Forelimb muscle (tissue), 1 donor: ENCODE measurements around the gene DNAAF3. TPM values are rescaled to one million over a fixed set of nuclear protein-coding genes. Genes with fewer than 3 reads are reported as not detected.
A peak's percentile ranks its signal among the peaks of the same experiment; 100 is the strongest.
"Not testable (repeated sequence)": the region's sequence is repeated elsewhere in the genome, so short reads cannot be mapped to it uniquely, and the experiment has no call there.

Experiments
- DNase-seq: peaks from one replicate; pipeline ENCODE4 v3.0.0-alpha.2; 2013; ENCODE audit warnings: low read depth
- polyA plus RNA-seq: library from polyadenylated mRNA; unstranded; fragments of 120-200 nt; gene quantifications from one replicate; pipeline ENCODE4 v1.2.1, GENCODE V29; 2013; ENCODE audit not compliant: insufficient read length

Gene DNAAF3
- 0.92 TPM for polyA plus RNA-seq

DNA sequence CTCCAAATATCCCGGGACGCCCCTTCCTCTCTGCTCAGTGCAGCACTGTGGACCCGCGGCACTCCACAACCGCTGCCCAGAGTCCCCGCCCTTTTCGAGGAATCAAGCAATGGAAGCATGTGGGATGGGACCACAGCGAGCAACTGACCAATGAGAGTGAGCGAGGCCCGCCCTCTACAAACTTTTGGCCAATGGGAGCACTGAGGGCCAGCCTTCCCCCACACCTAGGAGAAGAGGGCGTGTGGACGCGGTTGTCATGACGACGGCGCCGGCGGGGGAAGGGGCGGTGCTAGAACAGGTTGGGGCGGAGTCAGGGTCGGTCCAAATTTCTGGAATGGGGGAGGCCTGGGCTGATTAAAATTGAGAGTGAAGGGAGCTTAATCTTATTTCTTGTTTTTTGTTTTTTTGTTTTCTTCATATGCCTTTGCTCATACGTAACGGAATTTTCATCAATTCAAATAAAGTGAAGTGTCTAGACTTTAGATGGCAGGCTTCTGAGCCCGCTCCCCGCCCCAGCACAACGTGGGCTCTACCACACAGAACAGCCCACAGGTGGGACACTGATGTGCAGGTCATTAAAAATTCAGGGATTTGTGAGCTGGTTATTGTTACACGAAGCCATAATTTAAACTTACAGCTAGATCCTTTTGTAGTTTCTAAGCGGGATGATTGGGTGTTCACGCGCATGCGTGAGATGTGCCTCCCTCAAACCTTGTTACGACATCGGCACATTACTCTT is at the start of gene DNAAF3:
Gene DNAAF3 (minus strand): TSS at position 84 of the 739 bp plus-strand sequence. CDS start 200 bp downstream, outside the sequence.
- peak; percentile 44 for DNase-seq

DNA sequence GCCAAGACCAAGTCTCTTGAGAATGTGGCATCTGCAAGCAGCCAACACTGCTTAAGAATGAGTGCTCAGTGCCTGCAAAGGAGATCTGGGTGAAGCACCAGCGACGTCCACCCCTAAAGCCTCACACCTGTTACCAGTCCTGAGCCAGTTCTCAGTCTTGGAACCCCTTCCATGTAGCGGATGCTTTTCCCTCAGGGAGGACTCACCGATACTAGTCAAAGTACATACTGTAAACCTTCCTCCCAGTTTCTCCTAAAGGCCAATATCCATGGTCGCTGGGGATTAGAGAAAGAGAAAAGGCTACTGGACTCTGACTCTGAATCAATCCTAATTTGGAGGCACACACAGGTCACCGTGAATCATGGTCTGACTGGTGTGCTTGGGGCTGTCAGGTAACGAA is 47.1 kb upstream of the DNAAF3 start:
- no peak for DNase-seq

DNA sequence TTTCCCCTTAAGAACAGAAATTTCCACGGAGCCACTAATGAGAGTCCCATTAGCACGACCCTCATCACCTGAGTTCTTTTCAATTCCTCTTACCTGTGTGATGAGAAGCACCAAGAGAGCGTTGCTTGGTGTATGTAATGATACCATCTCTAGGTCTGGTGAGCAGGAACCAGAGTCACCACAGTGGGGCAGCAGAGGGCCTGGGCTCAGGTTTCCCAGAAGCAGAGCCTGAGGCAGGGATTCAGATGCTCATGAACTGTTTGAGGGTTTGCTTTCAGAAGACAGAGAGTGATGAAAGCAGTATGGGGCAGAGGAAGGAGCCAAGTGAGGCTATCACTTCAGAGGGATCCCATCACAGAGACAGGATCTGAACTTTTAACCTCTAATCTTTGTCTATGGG is 46.0 kb upstream of the DNAAF3 start:
- DNase-seq = no peak

DNA sequence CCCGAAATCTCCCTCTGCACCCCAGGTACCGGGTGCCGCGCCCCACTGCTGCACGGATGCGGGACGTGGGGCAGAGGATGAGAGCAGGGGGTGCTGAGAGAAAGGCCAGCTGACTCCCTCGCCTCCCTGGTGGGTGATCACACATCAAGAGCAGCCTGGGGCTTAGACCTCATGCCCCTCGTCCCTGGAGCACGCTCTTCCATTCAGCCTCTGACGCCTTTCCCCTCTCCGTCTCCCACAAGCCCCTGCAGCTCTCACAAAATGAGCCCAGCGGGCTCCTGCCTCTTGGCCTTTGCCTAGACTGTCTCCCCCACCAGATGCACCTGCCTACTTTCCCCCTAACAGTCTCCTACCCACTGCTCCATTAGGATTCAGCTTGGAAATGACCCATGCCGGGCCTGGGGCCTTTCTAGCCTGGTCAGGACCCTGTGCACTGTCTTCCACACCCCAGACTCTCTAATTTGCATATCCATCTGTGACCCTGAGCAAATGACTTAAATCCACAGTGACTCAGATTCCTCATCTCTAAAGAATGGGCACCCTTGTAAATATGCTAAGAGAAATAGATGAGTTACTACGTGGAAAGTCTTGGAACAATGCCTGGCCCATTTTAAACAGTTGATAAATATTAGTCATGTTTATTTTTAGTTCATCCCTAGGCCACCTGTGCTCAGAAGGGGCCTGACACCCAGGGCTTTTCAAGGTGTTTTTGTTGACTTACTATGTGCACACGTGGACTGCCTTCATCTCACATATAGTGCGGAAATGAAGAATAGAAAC is 43.5 kb upstream of the DNAAF3 start:
- no peak for DNase-seq

DNA sequence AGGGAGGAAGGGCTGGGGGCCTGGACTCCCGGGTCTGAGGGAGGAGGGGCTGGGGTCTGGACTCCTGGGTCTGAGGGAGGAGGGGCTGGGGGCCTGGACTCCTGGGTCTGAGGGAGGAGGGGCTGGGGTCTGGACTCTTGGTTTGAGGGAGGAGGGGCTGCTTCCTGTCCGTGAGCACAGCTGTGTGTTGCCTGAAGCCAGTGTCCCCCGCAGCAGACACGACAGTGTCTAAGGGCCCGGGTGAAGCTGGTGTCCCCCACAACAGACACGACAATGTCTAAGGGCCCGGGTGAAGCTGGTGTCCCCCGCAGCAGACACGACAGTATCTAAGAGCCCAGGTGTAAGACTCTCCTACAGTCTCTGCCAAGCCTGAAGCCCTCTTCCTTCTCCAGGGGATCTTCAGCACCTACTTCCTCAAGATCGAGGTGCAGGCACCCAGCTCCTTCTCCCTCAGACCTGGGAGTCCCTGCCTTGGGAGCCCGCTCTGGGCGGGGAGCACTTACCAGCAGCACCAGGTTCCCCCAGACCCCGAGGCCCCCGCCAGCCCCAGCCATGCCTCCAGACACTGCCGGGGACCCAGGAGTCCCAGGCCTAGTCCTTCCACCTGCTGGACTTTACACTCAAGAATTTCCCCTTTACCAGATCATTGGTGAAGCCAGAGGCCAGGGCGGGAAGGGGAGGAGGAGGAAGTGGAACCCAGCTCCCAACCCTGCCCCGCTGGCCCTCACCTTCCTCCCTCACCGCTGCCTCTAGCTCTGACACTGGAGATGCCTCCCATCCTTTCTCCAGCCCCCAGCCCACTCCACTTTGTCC is 42.7 kb upstream of the DNAAF3 start, which contains the start of gene PTPRH:
Gene PTPRH (minus strand): TSS at position 622 of the 813 bp plus-strand sequence. CDS start 68 bp downstream, at position 554.
- DNase-seq = no peak

DNA sequence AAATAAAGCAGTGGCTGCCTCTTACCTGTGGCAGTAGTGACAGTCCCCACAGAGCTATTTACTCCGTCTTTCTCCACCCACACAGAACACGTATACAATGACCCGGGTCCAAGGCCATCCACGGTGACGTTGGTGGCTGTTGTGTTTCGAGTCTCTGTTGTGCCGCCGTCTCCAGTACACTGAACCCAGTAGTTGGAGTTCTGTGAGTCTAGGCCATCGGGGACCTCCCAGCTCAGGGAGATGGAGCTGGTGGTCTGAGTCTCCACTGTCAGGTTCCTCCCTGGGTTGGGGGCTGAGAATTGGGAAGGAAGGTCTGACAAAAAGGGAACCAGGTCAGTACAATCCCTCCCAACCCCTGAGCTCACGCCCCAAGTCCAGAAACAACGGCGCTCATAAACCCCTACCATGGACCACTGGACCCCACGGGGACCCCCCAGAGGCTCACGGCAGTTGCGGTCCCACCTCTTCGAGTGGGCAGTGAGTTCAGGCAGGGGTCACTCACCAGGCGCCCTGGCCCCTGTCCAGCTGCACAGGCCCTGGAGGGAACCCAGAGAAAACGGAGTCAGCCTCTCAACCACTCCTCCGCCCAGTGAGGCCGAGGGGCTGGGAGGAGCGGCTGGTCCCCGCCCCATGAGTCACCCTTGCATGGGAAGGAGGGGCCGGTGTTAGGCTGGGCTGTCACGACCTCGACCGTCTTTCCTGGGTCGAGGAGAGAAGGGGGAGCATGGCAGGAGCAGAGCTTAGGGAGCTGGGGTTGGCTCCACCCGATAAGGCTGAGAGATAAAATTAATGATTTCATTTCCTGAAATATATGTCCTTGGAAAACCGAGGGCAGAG is 40.5 kb upstream of the DNAAF3 start:
- no peak for DNase-seq

DNA sequence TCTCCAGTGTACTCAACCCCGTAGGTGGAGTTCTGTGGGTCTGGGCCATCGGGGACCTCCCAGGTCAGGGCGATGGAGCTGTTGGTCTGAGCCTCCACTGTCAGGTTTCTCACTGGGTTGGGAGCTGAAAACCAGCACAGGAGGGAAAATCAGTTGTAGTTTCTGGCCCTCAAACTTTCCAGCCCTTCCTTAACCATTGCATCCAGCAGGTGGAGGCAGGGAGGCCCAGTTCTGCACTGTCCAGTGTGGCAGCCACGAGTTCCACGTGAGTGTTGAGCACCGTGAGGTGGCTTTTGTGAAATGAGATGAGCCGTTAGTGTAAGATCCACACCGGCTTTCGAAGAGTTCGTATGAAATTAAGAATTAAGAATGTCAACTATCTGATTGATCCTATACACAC is 35.8 kb upstream of the DNAAF3 start:
- DNase-seq = not testable (repeated sequence)

DNA sequence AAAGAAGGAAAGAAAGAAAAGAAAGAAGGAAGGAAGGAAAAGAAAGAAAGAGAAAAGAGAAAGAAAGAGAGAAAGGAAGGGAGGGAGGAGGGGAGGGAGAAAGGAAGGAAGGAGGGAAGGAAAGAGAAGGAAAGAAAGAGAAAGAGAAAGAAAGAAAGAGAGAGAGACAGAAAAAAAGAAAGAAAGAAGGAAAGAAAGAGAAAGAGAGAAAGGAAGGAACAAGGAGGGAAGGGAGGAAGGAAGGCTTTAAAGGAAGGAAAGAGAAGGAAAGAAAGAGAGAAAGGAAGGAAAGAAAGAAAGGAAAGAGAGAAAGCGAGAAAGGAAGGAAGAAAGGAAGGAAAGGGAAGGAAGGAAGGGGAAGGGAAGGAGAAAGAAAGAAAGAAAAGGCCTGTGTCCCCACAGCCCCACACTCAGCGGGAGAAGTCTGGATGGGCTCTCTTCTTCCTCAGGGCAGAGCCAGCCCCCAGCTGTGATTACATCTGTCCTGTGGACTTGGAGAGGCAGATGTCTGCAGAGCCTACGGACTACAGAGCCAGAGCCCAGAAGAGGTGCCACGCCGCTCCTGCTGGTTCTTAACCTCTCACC is 33.3 kb upstream of the DNAAF3 start:
- no peak for DNase-seq

DNA sequence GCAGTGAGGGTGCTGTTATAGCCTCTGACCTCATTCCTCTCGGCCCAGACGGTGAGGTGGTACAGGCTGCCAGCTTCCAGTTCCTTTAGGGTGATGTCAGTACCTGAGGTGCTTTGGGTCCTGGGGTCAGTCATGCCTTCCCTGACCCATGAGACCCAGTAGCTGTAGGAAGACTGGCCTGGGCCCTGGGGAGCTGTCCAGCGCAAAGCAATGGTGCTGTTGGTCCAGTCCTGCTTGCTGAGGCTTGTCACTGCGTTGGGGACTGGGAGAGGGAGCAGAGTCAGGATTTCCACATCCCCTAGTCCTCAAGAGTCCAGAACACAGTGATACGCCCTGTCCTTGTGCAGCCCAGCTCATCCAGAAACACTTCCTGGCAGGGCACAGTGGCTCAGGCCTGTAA is 32.2 kb upstream of the DNAAF3 start:
- no peak for DNase-seq

DNA sequence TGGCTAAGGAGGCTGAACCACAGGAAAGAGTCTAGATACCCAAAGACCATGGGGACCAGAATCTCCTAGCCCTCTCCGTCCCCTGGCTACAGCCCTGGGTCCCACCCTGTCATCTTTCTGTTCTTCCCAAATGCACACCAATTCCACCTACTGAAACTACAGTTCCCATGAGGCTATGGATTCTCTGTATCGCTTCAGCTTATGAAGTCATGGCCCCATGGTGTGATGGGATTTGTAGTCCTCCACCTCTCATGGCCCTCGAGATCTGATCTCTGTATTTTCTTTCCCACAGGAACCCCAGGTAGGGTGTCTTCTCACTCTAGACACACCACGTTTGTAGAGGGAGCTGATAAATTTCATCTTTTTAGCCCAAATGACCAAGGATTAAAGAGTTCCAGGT is 31.1 kb upstream of the DNAAF3 start:
- no peak for DNase-seq

DNA sequence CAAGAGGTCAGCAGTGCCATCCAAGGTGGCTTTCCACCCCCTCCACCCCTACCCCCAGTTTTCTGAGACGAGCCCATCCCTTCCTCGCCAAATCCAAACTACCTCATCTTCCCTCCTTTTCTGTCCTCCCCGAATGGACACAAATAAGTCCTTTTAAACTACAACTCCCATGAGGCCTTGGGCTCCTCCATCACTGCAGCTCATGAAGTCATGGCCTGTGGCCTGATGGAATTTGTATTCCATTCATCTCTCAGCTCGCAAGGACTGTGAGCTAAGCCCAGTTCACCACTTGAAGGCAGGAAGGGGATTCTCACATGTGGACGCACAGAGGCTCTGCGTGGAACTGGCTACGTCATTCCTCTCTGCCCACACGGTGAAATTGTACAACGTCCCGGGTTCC is 30.4 kb upstream of the DNAAF3 start:
- no peak for DNase-seq

DNA sequence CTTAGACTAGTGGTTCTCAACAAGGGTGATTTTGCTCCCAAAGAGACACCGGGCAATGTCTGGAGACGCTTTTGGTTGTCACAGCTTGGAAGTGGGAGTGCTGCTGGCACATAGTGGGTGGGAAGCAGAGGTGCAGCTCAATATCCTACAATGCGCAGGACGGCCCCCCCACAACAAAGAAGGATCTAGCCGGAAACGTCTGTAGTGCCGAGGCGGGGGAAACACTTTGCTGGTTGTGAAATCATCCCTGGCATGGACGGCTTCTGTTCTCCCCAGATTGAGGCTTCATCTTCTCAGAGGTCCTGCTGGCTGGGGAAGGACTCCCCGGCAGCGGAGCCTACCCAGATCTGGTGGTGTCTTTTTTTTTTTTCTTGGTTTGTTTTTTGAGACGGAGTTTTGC is 27.1 kb upstream of the DNAAF3 start:
- no peak for DNase-seq

DNA sequence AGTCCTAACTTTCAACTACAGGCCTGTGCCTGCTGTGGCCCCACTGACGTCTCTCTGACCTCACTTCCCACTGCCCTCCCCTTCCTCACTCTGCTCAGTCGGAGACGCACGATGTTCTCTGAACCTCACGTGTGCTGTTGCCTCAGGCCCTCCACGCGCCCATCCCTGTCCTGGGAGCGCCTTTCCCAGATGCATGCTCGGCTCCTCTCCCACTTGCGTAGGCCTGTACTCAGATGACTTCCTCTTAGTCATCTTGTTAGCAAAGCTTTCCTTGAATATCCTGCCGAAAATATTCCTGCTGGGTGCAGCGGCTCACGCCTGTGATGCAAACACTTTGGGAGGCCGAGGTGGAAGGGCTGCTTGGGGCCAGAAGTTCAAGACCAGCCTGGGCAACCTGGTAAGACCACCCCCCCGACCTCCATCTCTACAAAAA is 23.0 kb upstream of the DNAAF3 start:
- no peak for DNase-seq

DNA sequence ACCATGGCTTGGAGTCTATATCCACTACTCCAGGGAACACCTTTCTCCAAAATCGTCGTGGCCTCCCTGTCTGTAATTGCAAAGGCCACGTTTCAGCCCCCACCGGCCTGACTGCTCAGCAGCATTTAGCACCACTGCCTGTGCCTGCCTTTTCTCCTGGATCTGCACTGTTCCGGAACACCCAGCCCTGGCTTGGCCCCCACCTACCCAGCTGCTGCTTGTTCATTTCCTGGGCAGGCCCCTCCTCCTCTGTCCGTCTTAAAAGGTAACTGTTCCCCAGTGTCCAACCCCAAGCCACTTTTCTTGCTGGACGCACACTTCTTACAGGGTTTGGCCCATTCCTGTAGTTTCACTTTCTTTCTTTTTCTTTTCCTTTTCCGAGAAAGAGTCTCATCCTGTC is 22.2 kb upstream of the DNAAF3 start:
- no peak for DNase-seq

DNA sequence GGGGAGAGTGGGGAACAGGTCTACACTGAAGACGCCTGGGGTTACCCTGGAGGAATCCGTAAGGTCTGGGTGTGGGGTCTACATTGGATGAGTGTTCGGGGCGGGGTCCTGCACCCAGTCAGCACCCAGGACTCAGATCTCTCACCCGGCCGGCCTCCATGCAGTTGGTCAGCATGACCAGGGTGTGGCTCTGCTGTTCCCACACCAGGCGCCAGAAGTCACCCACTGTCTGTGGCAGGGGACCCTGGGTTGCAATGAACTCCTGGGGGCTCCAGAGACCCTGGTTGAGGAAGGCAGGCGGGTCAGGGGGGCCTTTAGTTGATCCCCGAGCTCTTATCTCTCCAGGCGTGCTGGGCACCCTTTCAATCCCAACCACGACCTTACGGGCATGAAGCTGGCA is 19.7 kb upstream of the DNAAF3 start:
- no peak for DNase-seq

DNA sequence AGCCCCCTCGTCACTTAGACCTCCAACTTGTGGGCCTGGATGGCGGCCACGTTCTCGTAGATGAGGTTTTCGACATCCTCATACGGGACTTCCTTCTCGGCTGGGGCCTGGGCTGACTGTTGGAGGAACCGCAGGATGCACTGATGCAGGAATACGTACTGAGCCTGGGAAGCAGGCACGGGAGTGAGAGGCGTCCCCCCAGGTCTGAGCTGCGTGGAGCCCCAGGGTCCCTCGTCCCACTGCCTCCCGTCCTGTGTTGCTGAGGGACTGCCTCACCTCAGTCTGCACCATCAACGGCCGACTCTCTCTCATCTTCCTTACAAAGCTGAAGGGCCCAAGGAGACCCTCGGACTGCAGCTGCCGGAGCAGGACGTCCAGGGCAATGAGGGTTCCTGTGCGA is 15.3 kb upstream of the DNAAF3 start:
- no peak for DNase-seq

DNA sequence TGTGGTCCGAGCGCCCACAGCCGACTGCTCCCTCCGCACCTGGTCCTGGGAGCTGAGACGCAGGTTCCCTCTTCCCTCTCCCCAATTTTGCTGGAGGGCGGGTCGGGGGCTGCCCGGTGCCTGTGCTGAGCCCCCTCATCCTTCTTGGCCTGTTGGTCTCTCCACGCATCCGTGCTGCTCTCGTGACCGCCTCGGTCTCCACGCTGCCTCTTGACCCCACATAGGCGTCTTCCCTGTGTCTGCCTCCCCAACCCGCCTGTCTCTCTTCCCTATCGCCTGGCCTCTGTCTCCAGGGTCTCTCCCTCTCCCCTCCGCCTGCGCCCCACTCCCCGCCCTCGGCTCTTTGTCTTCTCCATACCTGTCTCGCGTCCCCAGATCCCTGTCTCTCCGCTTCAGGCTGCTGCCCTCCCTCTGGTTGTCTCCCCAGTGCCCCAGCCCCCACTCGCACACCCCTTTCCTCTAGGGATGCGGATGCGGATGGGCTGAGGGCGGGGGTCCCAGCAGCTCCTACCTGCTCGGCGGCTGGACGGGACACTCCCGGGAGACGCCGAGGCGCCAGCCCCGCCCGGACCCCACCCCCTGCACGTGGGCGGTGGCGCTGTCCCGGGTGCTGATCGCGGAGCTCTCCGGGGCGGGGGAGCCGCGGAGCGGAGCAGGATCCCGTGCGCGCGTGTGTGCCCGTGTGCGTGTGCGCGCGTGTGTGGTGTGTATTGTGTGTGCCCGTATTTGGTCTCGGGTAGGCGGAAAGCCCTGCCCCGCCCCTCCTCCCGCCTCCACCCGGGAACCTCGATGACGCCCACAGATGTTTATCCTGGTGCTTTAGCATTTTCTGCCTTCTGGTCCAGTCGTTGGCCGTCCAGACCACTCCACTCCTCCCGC is 13.4 kb upstream of the DNAAF3 start, which contains the start of gene SYT5:
Gene SYT5 (minus strand): TSS at position 684 of the 879 bp plus-strand sequence. CDS start 1,248 bp downstream, outside the sequence.
- no peak for DNase-seq

DNA sequence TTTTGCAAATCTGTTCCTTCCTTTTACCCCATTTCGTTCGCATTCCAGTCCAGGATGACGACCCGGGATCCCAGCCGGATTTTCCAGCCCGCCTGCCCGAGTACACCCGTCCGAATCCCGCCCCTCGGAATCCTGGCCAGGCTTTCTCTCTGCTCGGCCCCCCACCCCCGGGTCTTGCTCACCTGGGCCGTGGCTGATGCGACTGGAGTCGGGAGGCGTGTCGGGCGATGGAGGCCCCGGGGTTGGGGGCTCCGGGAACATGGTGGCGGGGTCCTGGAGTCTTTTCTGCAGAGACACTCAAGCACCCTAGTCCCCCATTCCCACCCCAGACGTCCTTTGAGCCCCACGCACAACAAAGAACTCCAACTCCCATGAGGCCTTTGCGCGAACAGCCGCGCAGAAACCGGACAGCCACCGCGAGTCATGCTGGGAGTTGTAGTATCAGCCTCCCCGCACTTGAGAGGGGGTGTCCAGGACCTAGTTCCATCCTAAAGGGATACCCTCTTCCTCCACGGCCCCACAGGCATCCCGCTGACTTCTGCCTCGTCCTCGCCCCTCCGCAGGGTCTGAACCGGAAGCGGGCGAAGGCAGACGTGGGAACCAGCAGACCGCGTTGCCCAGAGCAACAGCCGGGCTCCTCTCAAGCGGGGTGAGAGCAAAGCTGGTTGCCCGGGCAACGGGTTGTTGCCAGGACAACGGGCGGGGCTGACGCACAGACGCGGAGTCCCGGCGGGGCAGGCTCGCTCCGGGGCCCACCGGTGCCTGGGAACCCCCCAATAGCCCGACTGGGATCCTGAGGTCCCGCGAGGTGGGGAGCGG is 12.6 kb upstream of the DNAAF3 start:
- DNase-seq = no peak

DNA sequence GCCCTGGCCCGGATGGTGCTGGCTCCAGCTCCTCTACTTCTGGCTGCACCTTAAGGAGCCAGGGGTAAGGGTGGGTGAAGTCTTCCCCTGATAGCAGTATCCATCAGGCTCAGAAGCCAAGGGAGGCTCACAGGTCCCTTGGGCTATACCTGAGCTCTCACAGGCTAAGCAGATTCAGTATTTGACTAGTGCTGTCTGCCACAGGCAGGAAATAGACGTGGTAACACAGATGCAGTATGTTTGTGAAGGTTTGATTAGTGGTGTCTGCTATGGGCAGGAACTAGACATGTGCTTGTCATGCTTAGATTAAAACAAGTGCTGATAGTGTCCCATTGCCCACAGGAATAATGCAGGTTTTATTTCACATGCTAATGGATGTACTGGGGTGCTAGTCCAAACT is 9.7 kb upstream of the DNAAF3 start:
- no peak for DNase-seq
